Natural killer cell (primary cell): ENCODE measurements around the gene ZFP1. TPM values are rescaled to one million over a fixed set of nuclear protein-coding genes. Genes with fewer than 3 reads are reported as not detected.

ENCODE experiments used
- ATAC-seq, 3 donors: fragments of 150-1000 bp in 2 of 3; fragments of 200-7000 bp in 1 of 3; cut with Tn5 transposase; 1 replicate in 1 of 3; 2 replicates in 2 of 3; pipeline ENCODE4 v1.10.0; 2021; ENCODE audit warnings: mild to moderate bottlenecking in 2 of 3, moderate library complexity in 2 of 3
- DNase-seq, 2 donors: peaks; one replicate each; pipeline versions ENCODE4 v3.0.0 to v3.0.0-alpha.2; 2013 to 2021; ENCODE audit warnings: mixed read lengths in 1 of 2
- H3K27ac ChIP-seq: one replicate; pipeline ENCODE4 v1.5.1; 2013; ENCODE audit warnings: mild to moderate bottlenecking, low read length
- H3K27me3 ChIP-seq: one replicate; pipeline ENCODE4 v1.6.1; 2013; ENCODE audit warnings: low read length; ENCODE audit not compliant: control insufficient read depth, insufficient read depth
- H3K36me3 ChIP-seq: one replicate; pipeline ENCODE4 v1.6.1; 2013; ENCODE audit warnings: low read length; ENCODE audit not compliant: control insufficient read depth, insufficient read depth
- H3K4me1 ChIP-seq: one replicate; pipeline ENCODE4 v1.6.1; 2013; ENCODE audit warnings: low read length; ENCODE audit not compliant: control insufficient read depth, insufficient read depth
- H3K4me3 ChIP-seq: one replicate; pipeline ENCODE4 v1.5.1; 2013; ENCODE audit warnings: low read length
- H3K9me3 ChIP-seq: one replicate; pipeline ENCODE4 v1.6.1; 2013; ENCODE audit warnings: low read length; ENCODE audit not compliant: control insufficient read depth, insufficient read depth
- H3K27ac Mint-ChIP-seq, 2 donors: one replicate each; pipeline ENCODE4 v1.8.0; 2022; ENCODE audit warnings: mild to moderate bottlenecking in 2 of 2, mixed read lengths in 2 of 2, moderate library complexity in 1 of 2
- H3K27me3 Mint-ChIP-seq, 2 donors: one replicate each; pipeline ENCODE4 v1.8.0; 2022; ENCODE audit warnings: low read depth in 2 of 2, mixed read lengths in 2 of 2
- H3K36me3 Mint-ChIP-seq: one replicate; pipeline ENCODE4 v1.8.0; 2022; ENCODE audit warnings: mixed read lengths
- H3K4me1 Mint-ChIP-seq, 2 donors: one replicate each; pipeline ENCODE4 v1.8.0; 2022; ENCODE audit warnings: mixed read lengths in 2 of 2
- H3K4me3 Mint-ChIP-seq: one replicate; pipeline ENCODE4 v1.8.0; 2022; ENCODE audit warnings: mild to moderate bottlenecking, moderate library complexity, mixed read lengths
- H3K9me3 Mint-ChIP-seq, 2 donors: one replicate each; pipeline ENCODE4 v1.8.0; 2022; ENCODE audit warnings: mixed read lengths in 2 of 2
- CTCF ChIP-seq: fragments of 200-600 bp; IDR thresholded peaks from one replicate; pipeline ENCODE4 v1.8.0; 2022; ENCODE audit warnings: antibody characterized with exemption
- WGBS: methylation state at CpG from one replicate; pipeline ENCODE4 v1.1.7; 2013; ENCODE audit warnings: missing lambda C conversion rate; ENCODE audit not compliant: insufficient coverage; 5-methylcytosine and 5-hydroxymethylcytosine counted together
- intact Hi-C: fragments of 100-400 bp; cut with micrococcal nuclease; formaldehyde crosslinking; loops from one replicate; pipeline ENCODE4 v1.14.2; 2022
- total RNA-seq, 4 donors: library from RNA; stranded (reverse); fragments of 120-200 nt in 1 of 4; gene quantifications; one replicate each; pipeline versions ENCODE4 v1.2.3 to v1.2.4, GENCODE V29; 2013 to 2022

The ZFP1 gene
- total RNA-seq, 3 donors from 2014 or later (not counting 1 experiment from before 2014, with no cell fraction given), result 9.0 to 16.2 (median 14.9) TPM

- intact Hi-C loops, result no loop called here
- ATAC-seq (no peak), DNase-seq (no peak)
- Mint-ChIP-seq H3K36me3 (no peaks in the 10 kb centered on the region), H3K9me3 (no peaks in the 10 kb centered on the region), H3K4me1 (peaks cover 0 to 15% of the 10 kb centered on the region in 2 donors), H3K4me3 (no peak overlapping the region), H3K27ac (no peak overlapping the region), H3K27me3 (peaks cover 14 to 42% of the 10 kb centered on the region in 2 donors)
- Histone ChIP-seq H3K27me3 (peaks cover 3% of the 10 kb centered on the region), H3K9me3 (no peaks in the 10 kb centered on the region), H3K27ac (no peak overlapping the region), H3K36me3 (no peaks in the 10 kb centered on the region), H3K4me1 (peaks cover 49% of the 10 kb centered on the region), H3K4me3 (no peak overlapping the region)
- 73% methylated on average over 20 of the region's 20 CpGs for WGBS
- no peak for TF ChIP-seq CTCF
These were observed 41.7 kb upstream of the ZFP1 start for GRCh38 chr16:75106351-75107274.

DNA sequence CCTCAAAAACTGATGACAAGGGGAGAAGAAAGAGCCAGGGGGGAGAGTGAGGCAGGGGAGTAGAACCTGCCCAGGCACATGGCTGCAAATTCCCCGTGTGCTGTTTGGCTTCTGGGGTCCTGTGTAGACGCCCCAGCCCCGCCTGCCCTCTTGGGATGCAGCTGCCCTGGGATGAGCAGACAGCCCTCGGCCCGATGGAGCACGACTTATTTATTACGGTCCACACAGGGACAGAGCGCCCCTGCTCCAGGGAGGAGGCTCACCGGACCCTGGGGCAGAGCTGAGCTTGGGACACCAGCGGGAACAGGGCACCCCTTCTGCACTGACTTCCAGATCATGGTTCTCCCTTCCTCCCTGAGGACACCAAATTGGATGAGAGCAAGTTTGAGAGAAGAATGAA, 40.8 kb upstream of the ZFP1 start:
- no peak for TF ChIP-seq CTCF
- ATAC-seq (no peak), DNase-seq (no peak)
- peaks cover 49% of the 10 kb centered on the region for H3K4me1 ChIP-seq
- no peaks in the 10 kb centered on the region for H3K9me3 Mint-ChIP-seq
- H3K4me3 Mint-ChIP-seq, result no peak overlapping the region
- H3K27ac ChIP-seq, result no peak overlapping the region
- H3K9me3 ChIP-seq, result no peaks in the 10 kb centered on the region
- peaks cover 19 to 46% of the 10 kb centered on the region in 2 donors for H3K27me3 Mint-ChIP-seq
- WGBS, result 97% methylated on average over 9 of the region's 10 CpGs
- no peaks in the 10 kb centered on the region for H3K36me3 Mint-ChIP-seq
- no peak overlapping the region for H3K4me3 ChIP-seq
- peaks cover 0 to 18% of the 10 kb centered on the region in 2 donors for H3K4me1 Mint-ChIP-seq
- no peaks in the 10 kb centered on the region for H3K36me3 ChIP-seq
- H3K27ac Mint-ChIP-seq, result no peak overlapping the region
- intact Hi-C loops, result no loop called here
- peaks cover 6% of the 10 kb centered on the region for H3K27me3 ChIP-seq

- Histone ChIP-seq H3K27me3 (peaks cover 6% of the 10 kb centered on the region), H3K4me3 (no peak overlapping the region), H3K4me1 (peaks cover 49% of the 10 kb centered on the region), H3K36me3 (no peaks in the 10 kb centered on the region), H3K27ac (no peak overlapping the region), H3K9me3 (no peaks in the 10 kb centered on the region)
- H3K27ac Mint-ChIP-seq, result no peak overlapping the region
- ATAC-seq (peak in 1 of 3 donors; percentile 33), DNase-seq (peak in 1 of 2 donors; percentile 78)
- no peaks in the 10 kb centered on the region for H3K36me3 Mint-ChIP-seq
- no peaks in the 10 kb centered on the region for H3K9me3 Mint-ChIP-seq
- no peak for TF ChIP-seq CTCF
- WGBS, result 52% methylated on average over 26 of the region's 27 CpGs
- peaks cover 24 to 45% of the 10 kb centered on the region in 2 donors for H3K27me3 Mint-ChIP-seq
- intact Hi-C loops, result no loop called here
- peaks cover 0 to 20% of the 10 kb centered on the region in 2 donors for H3K4me1 Mint-ChIP-seq
- no peak overlapping the region for H3K4me3 Mint-ChIP-seq
These were observed 39.3 kb upstream of the ZFP1 start for GRCh38 chr16:75108792-75109731.
